Activated T-cell treated with anti-CD3 and anti-CD28 coated beads for 24 hours (primary cell): Measurements from ENCODE around the gene COA4.
A peak's percentile ranks its signal among the peaks of the same experiment; 100 is the strongest.
"Not testable (repeated sequence)": the region's sequence is repeated elsewhere in the genome, so short reads cannot be mapped to it uniquely, and the experiment has no call there.

ENCODE experiments used
- DNase-seq: peaks from one replicate; pipeline ENCODE4 v3.0.0-alpha.2; 2020; ENCODE audit warnings: low read depth

The COA4 gene

GRCh38 chr11:73876424-73877310, at the start of gene COA4, which contains the start of gene PAAF1:
Gene COA4 (minus strand): TSS chr11:73876846. CDS start chr11:73873378, 3,468 bp downstream.
Gene PAAF1 (plus strand): TSS chr11:73876999. CDS start chr11:73877022, 23 bp downstream.
- DNase-seq, result peak; percentile 91

GRCh38 chr11:73921180-73921579, 44.5 kb upstream of the COA4 start:
- no peak for DNase-seq

DNA sequence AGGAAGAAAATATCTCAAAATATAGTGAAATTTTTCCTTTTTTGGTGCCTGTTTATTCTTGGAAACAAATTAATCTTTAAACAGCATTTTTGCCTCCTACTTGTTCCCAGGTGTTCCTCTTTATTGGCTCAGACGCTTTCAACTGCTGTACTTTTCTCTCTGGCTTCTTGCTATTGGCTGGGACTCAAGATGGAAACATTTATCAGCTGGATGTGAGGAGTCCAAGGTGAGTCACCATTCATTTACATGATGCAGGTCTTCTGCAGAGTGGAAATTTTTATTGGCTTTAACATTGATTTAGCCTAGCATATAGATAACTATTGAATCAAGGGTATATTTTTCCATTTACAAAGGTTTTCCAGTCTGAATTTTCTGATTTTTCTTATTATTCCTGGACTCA, 39.8 kb upstream of the COA4 start:
- no peak for DNase-seq

- DNase-seq, result no peak
Measured at GRCh38 chr11:73914284-73914683, 37.6 kb upstream of the COA4 start.

DNA sequence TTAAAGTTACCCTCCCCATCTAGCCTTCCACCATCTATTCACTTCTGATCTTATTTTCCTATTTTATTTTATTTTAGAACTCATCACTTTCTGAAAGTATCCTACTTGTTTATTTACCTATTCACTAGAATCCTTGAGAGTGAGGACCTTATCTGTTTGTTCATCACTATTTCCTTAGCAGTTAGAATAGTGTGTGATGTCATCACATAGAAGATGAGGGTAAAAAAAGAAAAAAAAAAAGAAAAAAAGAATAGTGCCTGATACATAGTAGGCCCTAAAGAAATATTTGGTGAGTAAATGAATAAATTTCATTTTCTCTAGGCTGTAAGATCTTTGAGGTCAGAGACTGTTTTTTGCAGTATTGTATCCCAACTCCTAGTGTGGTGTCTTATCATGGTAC, 36.8 kb upstream of the COA4 start:
- no peak for DNase-seq

DNA sequence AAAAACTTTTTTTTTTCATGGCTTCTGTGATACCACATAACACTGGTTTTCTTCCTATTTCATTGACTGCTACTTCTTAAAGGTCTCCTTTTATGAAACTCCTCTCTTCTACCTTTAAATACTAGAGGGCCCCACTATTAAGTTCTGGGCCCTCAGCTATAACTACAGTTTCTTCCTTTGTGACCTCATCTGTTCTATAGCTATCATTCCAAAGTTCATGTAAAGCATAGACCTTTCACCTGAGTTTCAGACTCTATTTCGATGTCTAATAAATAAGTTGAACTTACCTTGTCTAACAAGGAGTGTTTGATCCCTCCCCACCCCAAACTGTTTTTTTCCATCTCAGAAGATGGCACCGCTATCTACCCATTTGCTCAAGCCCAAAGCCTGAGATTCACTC, 35.4 kb upstream of the COA4 start:
- DNase-seq, result no peak

GRCh38 chr11:73907191-73907590, 30.5 kb upstream of the COA4 start:
- DNase-seq, result no peak

- DNase-seq, result no peak
Measured at GRCh38 chr11:73902303-73902702, 25.7 kb upstream of the COA4 start.

DNA sequence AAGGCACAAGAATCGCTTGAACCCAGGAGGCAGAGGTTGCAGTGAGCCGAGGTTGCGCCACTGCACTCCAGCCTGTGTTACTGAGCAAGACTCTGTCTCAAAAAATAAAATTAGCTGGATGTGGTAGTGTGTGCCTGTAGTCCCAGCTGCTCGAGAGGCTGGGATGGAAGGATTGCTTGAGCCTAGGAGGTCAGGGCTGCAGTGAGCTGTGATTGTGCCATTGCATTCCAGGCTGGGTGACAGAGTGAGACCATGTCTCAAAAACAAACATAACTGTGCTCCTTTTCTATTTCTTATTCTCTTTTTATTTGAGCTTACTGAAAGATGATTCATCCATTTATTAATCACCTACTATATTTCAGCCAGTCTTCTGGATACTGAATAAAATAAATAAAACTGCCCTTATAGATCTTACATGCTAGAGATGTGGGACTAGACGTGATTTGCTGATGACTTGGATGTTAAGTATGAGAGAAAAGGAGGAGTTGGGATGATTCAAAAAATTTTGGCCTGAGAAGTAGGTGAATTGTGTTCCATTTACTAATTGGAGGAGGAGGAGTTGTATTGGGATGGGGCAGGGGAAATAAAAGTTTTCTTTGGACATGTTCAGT, 18.2 kb upstream of the COA4 start:
- no peak for DNase-seq

DNA sequence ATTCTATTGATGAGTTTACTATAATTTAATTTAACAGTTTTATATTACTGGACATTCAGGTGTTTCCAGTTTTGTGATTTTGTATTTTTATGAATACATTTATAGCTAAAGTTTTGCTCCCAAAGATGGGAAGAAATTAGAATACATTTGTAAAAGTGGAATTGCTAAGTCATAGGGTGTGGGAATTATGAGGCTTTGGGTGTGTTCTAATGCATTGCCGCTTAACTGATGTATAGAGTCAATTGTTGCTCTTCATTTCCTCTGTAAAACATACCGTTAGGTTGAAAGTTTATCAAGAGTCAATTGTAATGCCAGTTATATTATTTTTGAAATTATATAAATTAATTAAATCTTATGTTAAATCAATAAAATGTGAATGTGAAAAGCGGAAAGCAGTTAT, 16.4 kb upstream of the COA4 start:
- no peak for DNase-seq

GRCh38 chr11:73889536-73889935, 12.9 kb upstream of the COA4 start:
- DNase-seq, result no peak

DNA sequence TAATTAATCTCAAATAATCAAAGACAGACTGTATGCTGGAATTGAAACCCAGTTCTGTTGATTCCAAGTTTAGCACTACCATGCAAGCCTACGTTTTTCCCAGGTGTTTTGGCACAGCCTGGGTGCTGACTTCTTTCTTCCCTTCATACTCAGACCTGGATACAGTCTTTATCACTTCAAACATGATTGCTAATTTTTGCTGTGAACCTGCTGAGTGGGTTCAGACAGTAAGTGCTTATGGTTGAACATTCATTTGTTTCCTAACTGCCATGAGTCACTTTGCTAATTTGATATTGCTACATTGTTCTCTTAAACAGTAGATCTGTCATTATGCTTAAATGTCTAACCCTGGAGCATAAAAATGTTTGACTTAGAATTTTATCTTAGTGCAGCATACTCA, 12.4 kb upstream of the COA4 start:
- DNase-seq, result no peak

- DNase-seq, result no peak
Measured at GRCh38 chr11:73888244-73888643, 11.6 kb upstream of the COA4 start.

DNA sequence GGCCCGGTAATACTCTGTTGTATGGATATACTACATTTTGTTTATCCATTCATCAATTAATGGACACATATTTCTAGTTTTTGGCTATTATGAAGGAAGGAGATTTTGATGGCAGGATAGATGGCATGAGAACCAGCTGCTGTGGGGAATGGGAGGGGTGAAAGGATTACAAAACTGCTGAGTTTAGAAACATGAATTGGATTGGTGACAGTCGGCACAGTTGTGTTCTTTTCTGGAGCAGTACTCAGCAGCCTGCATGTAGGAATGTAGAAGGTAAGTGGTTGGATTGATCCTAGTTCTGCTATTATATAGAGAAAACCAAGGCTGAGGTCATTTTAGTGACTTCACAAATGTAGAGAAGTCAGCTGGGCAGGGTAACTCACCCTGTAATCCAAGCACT, 7.2 kb upstream of the COA4 start:
- no peak for DNase-seq

DNA sequence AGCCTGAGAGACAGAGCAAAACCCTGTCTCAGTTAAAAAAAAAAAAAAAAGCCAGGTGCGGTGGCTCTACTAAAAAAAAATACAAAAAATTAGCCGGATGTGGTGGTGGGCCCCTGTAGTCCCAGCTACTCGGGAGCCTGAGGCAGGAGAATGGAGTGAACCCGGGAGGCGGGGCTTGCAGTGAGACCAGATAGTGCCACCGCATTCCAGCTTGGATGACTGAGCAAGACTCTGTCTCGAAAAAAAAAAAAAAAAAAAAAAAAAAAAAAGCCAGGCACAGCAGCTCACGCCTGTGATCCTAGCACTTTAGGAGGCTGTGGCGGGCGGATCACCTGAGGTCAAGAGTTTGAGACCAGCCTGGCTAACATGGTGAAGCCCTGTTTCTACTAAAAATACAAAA, 3.8 kb upstream of the COA4 start:
- DNase-seq, result not testable (repeated sequence)

DNA sequence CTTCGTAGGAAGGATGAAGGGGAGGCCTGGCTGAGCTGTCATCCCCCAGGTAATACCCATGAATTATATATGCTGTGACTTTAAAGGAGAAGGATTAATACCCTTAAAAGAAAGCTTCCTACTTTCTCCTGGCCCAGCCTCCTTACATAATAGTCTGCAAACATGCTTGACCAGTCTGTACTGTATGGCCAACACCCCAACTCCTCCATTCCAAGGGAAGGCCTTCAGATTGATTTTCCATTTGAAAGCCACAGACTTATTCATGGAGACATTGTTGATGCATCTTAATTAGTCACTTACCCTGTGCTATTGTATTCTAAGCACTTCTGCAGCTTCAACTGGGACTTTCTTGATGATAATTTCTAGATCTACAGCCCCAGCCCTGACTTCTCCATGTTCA, 2.1 kb upstream of the COA4 start:
- DNase-seq, result no peak

DNA sequence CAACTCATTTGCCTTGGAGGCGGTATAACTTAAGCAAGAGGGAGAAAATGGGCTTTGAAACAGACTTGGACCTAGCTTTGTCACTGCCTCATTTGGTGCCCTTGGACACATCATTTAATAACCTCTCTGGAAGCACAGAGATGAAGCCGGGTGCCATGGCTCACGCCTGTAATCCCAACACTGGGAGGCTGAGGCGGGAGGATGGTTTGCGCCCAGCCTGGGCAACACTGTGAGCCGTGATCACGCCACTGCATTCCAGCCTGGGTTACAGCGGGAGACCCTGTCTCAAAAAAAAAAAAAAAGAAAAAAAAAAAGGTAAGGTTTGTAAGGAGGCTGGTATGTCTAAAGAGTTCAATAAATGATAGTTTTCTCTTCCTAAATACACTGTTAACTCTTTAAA, 806 bp downstream of the COA4 start:
- DNase-seq, result no peak

DNA sequence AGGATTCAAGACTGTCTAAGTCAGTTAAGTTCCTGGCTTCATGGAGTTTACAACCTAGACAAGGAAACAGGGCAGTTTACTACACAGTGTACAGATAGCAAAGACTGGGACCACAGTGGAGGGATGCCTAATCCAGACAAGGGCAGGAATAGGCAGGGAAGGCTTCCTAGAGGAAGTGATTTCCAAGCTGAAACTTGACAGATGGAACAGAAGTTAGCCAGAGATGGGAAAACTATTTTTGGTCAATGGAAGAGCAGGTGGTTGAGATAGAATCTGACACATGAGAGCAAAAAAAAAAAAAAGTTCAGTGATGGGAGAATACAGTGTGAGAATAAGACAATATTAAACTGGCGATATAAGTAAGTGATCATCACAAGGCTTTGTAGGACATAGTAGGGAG, 1.3 kb downstream of the COA4 start:
- no peak for DNase-seq

DNA sequence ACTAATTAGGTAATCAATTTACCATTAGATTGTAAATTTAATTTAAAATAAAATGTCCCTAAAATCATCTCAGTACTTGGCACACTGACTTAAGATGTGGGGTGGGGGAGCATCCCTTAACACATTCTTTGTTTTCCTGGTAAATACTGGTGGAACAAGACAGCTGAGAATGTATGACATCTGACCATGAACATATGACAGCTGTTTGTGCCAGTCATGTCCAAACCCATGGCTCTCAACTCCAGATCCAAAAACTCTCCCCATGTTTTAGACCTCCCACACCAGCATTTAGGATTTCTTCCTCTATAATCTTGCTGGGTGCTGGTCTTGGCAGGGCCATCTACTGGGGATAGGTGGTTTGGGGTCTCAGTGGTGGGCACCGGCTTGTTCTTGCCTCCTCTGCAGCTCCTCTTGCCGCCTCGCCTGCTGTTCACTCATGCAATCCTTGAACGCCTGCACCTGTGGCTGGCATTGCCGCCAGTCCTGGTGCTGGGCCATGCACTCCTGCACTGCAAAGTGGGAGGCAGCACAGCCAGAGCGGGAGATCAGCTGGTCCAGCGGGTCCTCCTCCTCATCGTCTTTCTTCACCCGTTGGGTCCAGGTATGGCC, 3.8 kb downstream of the COA4 start:
- DNase-seq, result no peak

GRCh38 chr11:73870261-73870660, 6.4 kb downstream of the COA4 start:
- DNase-seq, result no peak

DNA sequence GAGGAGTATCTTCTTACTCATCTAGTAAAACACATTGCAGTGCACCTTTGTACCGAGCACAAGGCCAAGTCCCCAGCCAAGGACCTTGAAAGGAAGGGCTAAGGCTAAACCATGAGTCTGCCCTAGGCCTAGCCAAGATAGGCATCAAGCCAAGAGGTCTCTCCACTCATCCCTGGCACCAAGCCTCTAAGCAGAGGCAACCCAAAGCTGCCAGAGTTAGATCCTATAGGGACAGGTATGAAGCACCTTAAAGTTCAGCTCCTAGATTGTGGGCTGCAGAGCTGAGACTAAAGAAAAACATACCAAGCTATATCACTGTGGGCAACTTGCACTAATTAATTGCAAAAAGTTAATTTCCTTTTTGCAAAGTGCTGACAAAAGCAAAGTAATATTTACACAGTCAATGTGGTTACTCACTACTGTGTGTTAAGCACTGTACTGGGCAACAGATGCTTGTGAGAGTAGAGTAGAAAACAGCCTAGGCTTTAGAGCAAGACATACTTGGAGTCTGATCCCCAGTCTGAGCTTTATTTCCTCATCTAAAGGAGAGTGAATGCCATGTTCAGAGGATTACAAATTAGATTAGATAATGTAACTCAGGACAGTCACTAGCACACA, 7.2 kb downstream of the COA4 start:
- no peak for DNase-seq

DNA sequence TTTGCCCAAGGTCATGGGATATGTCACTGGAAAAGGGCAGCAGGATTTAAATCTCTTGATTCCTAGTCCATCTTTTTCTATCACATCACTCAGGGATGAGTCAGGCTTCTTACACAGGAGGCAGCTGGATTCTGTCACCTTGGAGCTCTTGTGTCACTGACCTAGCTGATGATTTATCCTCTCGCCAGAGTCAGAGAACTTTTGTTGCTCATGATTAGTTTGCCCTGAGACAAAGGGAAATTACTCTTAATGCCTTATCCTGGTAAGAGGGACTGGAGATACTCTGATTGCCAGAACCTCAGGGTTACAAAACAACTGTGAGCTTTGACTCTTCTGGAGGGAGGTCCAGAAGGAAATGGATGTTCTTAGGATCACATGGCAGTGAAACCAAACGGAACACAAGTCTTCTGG, 10.1 kb downstream of the COA4 start:
- DNase-seq, result no peak

DNA sequence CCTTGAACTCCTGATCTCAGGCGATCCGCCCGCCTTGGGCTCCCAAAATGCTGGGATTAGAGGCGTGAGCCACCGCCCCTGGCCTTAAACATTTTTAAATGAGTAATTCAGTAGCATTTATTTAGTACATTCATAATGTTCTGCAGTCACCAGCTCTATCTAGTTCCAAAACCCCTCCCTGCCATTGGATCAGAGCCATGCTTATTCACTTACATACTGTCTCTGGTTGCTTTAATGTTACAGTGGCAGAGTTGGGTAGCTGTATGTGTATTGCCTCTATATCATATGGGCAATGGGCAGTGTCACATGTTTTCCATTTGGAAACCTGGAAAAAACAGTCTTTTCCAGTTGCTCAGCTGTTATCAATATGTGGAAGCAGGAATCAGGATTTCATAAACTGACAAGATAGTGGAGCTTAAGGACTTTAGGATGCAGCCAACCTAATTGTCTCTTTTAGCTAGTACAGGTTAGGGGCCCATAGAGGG, 10.5 kb downstream of the COA4 start:
- DNase-seq, result no peak
